CD4-positive, CD25-positive, alpha-beta regulatory T cell (primary cell): Measurements from ENCODE around the gene ALG9. TPM values are rescaled to one million over a fixed set of nuclear protein-coding genes. Genes with fewer than 3 reads are reported as not detected.

Source experiments
- ATAC-seq, 2 donors: fragments of 150-1000 bp; cut with Tn5 transposase; one replicate each; pipeline ENCODE4 v1.10.0; 2021; ENCODE audit warnings: low read depth in 2 of 2, moderate number of reproducible peaks in 2 of 2, moderate library complexity in 1 of 2
- DNase-seq, 3 donors: peaks; one replicate each; pipeline versions ENCODE4 v3.0.0 to v3.0.0-alpha.2; 2012 to 2022; ENCODE audit warnings: mixed read lengths in 1 of 3
- H3K27ac ChIP-seq: one replicate; pipeline ENCODE4 v1.7.0; 2013; ENCODE audit warnings: mild to moderate bottlenecking, low read length; ENCODE audit not compliant: insufficient read depth, poor library complexity, severe bottlenecking
- H3K27me3 ChIP-seq: one replicate; pipeline ENCODE4 v1.7.0; 2013; ENCODE audit warnings: low read length; ENCODE audit not compliant: control insufficient read depth, insufficient read depth
- H3K36me3 ChIP-seq: one replicate; pipeline ENCODE4 v1.7.0; 2013; ENCODE audit warnings: mild to moderate bottlenecking, low read length, moderate library complexity; ENCODE audit not compliant: control insufficient read depth, insufficient read depth
- H3K4me1 ChIP-seq: 2 replicates; pipeline ENCODE4 v1.7.0; 2013; ENCODE audit warnings: mild to moderate bottlenecking, low read length; ENCODE audit not compliant: insufficient read depth, control insufficient read depth, poor library complexity, severe bottlenecking
- H3K4me3 ChIP-seq: one replicate; pipeline ENCODE4 v1.7.0; 2013; ENCODE audit warnings: low read depth, mild to moderate bottlenecking, low read length, moderate library complexity
- H3K9me3 ChIP-seq, 2 experiments: 1 replicate in 1 of 2; 2 replicates in 1 of 2; pipeline ENCODE4 v1.7.0; 2013; ENCODE audit warnings: low read length in 2 of 2, mild to moderate bottlenecking in 1 of 2, moderate library complexity in 1 of 2; ENCODE audit not compliant: control insufficient read depth in 2 of 2
- H3K27ac Mint-ChIP-seq, 3 donors: one replicate each; pipeline ENCODE4 v1.8.0; 2020 to 2022; ENCODE audit warnings: mild to moderate bottlenecking in 3 of 3, mixed read lengths in 3 of 3, moderate library complexity in 2 of 3
- H3K27me3 Mint-ChIP-seq: one replicate; pipeline ENCODE4 v1.8.0; 2022; ENCODE audit warnings: mild to moderate bottlenecking, mixed read lengths
- H3K36me3 Mint-ChIP-seq: one replicate; pipeline ENCODE4 v1.8.0; 2020; ENCODE audit warnings: mixed read lengths
- H3K4me1 Mint-ChIP-seq, 4 donors: one replicate each; pipeline ENCODE4 v1.8.0; 2020 to 2022; ENCODE audit warnings: mixed read lengths in 4 of 4, mild to moderate bottlenecking in 1 of 4
- H3K4me3 Mint-ChIP-seq, 4 donors: one replicate each; pipeline ENCODE4 v1.8.0; 2020 to 2022; ENCODE audit warnings: mild to moderate bottlenecking in 4 of 4, mixed read lengths in 4 of 4, moderate library complexity in 3 of 4
- H3K9me3 Mint-ChIP-seq, 7 donors: one replicate each; pipeline ENCODE4 v1.8.0; 2020 to 2022; ENCODE audit warnings: mixed read lengths in 7 of 7, mild to moderate bottlenecking in 3 of 7, moderate library complexity in 2 of 7
- polyA plus RNA-seq, 4 donors: library from polyadenylated mRNA; unstranded; fragments of 300-500 nt; fragmentation: Illumina TruSeq; gene quantifications; one replicate each; pipeline ENCODE4 v1.2.3, GENCODE V29; 2021
- total RNA-seq: library from RNA; stranded (reverse); gene quantifications from one replicate; pipeline ENCODE4 v1.2.3, GENCODE V29; 2022

The ALG9 gene
- total and polyA plus RNA-seq, 5 donors from 2014 or later, result 13.9 to 30.6 (median 16.8) TPM

DNA sequence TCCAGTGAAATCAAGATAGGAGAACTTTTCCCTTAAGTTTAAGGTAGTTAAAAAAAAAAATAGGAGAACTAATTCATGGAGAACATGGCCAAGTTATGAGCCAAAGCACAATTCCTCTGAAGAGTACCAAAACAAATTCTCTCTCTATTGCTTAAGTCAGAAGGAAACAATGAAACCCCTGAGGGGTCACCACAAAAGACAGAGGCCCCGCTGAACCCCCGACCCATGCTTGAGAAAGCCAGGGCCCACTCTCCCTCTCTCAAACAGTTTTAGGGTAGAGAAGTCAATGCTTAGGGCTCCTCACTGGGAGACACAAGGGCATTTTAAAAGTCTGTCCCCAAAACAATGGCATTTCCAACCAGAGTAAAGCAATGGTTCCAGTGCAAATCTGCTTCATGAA, 132.1 kb downstream of the ALG9 start:
- no peak for ATAC-seq

DNA sequence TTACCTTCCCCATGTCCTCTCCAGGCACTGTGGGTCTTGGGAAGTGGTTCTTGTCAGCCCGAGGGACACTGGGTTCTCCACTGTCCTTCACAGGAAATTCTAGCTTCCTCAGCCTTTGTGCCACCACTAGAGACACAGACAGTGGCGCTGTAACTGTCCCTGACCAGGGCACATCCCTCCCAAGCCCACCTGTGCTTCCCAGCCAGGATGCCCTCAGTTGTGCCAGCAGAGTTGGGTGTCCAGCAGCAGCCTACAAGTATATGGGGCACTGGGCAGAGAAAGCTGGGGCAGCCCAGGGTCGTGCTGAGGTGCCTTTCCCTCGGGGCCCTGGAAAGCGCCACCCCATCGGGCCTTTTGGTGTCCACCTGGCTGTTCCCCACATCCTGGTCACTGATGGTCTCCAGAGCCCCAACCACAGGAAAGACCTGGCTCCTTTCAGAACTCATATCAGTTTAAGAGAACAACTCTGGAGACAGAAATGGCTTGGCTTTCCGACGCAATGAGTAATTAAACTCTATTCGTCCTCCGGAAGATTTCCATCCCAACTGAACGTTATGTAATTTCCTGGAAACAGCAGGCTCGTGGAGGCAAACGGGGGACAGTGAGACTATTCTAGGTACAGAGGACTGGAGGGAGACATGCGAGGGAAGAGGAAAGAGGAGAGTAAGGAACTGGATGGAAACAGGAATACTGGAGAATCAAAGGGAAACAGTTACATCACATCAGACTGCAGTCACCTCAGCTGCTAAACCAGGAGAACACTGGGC, 133.8 kb downstream of the ALG9 start:
- no peak overlapping the region for H3K4me3 ChIP-seq
- H3K36me3 ChIP-seq, result peaks cover 43% of the 10 kb centered on the region
- H3K4me1 Mint-ChIP-seq, result peaks cover 0 to 17% (median 7%) of the 10 kb centered on the region in 4 donors
- no peaks in the 10 kb centered on the region for H3K9me3 Mint-ChIP-seq
- ATAC-seq (no peak), DNase-seq (no peak)
- no peaks in the 10 kb centered on the region for H3K27me3 Mint-ChIP-seq
- peak overlapping the region; percentile 84 to 86 (median 85) for H3K27ac Mint-ChIP-seq
- H3K4me1 ChIP-seq, result no peaks in the 10 kb centered on the region
- no peak overlapping the region for H3K4me3 Mint-ChIP-seq
- H3K36me3 Mint-ChIP-seq, result peaks cover 30% of the 10 kb centered on the region
- H3K9me3 ChIP-seq, result no peaks in the 10 kb centered on the region
- no peaks in the 10 kb centered on the region for H3K27me3 ChIP-seq
- H3K27ac ChIP-seq, result no peak overlapping the region

More for the DNA sequence above, 132.1 kb downstream of the ALG9 start:
- Histone ChIP-seq H3K27ac (no peak overlapping the region), H3K4me3 (no peak overlapping the region), H3K9me3 (no peaks in the 10 kb centered on the region), H3K4me1 (no peaks in the 10 kb centered on the region), H3K36me3 (peaks cover 55% of the 10 kb centered on the region), H3K27me3 (no peaks in the 10 kb centered on the region)
- Mint-ChIP-seq H3K4me1 (peaks cover 2 to 17% (median 11%) of the 10 kb centered on the region in 4 donors), H3K27me3 (no peaks in the 10 kb centered on the region), H3K27ac (peak overlapping the region in 1 of 3 donors; percentile 47), H3K4me3 (no peak overlapping the region), H3K9me3 (no peaks in the 10 kb centered on the region), H3K36me3 (peaks cover 38% of the 10 kb centered on the region)
- DNase-seq, result no peak

GRCh38 chr11:111736621-111737443, 134.5 kb downstream of the ALG9 start:
- no peaks in the 10 kb centered on the region for H3K9me3 Mint-ChIP-seq
- peaks cover 0 to 17% (median 7%) of the 10 kb centered on the region in 4 donors for H3K4me1 Mint-ChIP-seq
- Histone ChIP-seq H3K4me3 (no peak overlapping the region), H3K27me3 (no peaks in the 10 kb centered on the region), H3K36me3 (peaks cover 36% of the 10 kb centered on the region), H3K9me3 (no peaks in the 10 kb centered on the region), H3K4me1 (no peaks in the 10 kb centered on the region), H3K27ac (no peak overlapping the region)
- DNase-seq (no peak), ATAC-seq (no peak)
- H3K36me3 Mint-ChIP-seq, result peaks cover 24% of the 10 kb centered on the region
- no peaks in the 10 kb centered on the region for H3K27me3 Mint-ChIP-seq
- no peak overlapping the region for H3K4me3 Mint-ChIP-seq
- peak overlapping the region; percentile 49 to 86 (median 84) for H3K27ac Mint-ChIP-seq

Other genes with a start within 250 kb of the ALG9 start
- 45.9 TPM for gene PPP2R1B, start 105.2 kb downstream of the ALG9 start, total RNA-seq
- gene PPP2R1B, start 105.2 kb downstream of the ALG9 start, polyA plus RNA-seq, result 10 to 100 TPM; 16.5 to 23.7 (median 21.4) TPM
- gene FDXACB1, start 7.6 kb upstream of the ALG9 start, total RNA-seq, result 2.7 TPM
- gene FDXACB1, start 7.6 kb upstream of the ALG9 start, polyA plus RNA-seq, result 1 to 10 TPM; 5.0 to 8.3 (median 6.1) TPM
- 8.3 TPM for gene CFAP68, start 8.0 kb upstream of the ALG9 start, total RNA-seq
- 10 to 100 TPM; 24.6 to 44.6 (median 27.4) TPM for gene CFAP68, start 8.0 kb upstream of the ALG9 start, polyA plus RNA-seq
- not detected for gene CRYAB, start 40.2 kb upstream of the ALG9 start, total RNA-seq
- gene CRYAB, start 40.2 kb upstream of the ALG9 start, polyA plus RNA-seq, result not detected
- not detected for gene HSPB2, start 41.2 kb upstream of the ALG9 start, total RNA-seq
- gene HSPB2, start 41.2 kb upstream of the ALG9 start, polyA plus RNA-seq, result not detected
- not detected for gene C11orf52, start 47.3 kb upstream of the ALG9 start, total RNA-seq
- under 1 TPM in 1 of 4 donors, not detected in 3; 0.41 TPM for gene C11orf52, start 47.3 kb upstream of the ALG9 start, polyA plus RNA-seq
- 3.9 TPM for gene DIXDC1, start 65.8 kb upstream of the ALG9 start, total RNA-seq
- 1 to 10 TPM in 3 of 4 donors, under 1 TPM in 1; 0.78 to 1.5 (median 1.3) TPM for gene DIXDC1, start 65.8 kb upstream of the ALG9 start, polyA plus RNA-seq
- 16.3 TPM for gene DLAT, start 153.8 kb upstream of the ALG9 start, total RNA-seq
- gene DLAT, start 153.8 kb upstream of the ALG9 start, polyA plus RNA-seq, result 10 to 100 TPM; 22.8 to 26.8 (median 24.2) TPM
- gene PIH1D2, start 202.4 kb upstream of the ALG9 start, total RNA-seq, result 0.47 TPM
- not detected for gene PIH1D2, start 202.4 kb upstream of the ALG9 start, polyA plus RNA-seq
- 11.2 TPM for gene NKAPD1, start 202.7 kb upstream of the ALG9 start, total RNA-seq
- gene NKAPD1, start 202.7 kb upstream of the ALG9 start, polyA plus RNA-seq, result 10 to 100 TPM; 11.0 to 13.1 (median 11.8) TPM
- 14.5 TPM for gene TIMM8B, start 215.2 kb upstream of the ALG9 start, total RNA-seq
- 10 to 100 TPM; 60.8 to 91.3 (median 75.0) TPM for gene TIMM8B, start 215.2 kb upstream of the ALG9 start, polyA plus RNA-seq
- 37.0 TPM for gene SDHD, start 215.3 kb upstream of the ALG9 start, total RNA-seq
- 100 to 1,000 TPM; 148 to 200 (median 182) TPM for gene SDHD, start 215.3 kb upstream of the ALG9 start, polyA plus RNA-seq